ENCODE measurements around the gene FFAR3.

The FFAR3 gene

DNA sequence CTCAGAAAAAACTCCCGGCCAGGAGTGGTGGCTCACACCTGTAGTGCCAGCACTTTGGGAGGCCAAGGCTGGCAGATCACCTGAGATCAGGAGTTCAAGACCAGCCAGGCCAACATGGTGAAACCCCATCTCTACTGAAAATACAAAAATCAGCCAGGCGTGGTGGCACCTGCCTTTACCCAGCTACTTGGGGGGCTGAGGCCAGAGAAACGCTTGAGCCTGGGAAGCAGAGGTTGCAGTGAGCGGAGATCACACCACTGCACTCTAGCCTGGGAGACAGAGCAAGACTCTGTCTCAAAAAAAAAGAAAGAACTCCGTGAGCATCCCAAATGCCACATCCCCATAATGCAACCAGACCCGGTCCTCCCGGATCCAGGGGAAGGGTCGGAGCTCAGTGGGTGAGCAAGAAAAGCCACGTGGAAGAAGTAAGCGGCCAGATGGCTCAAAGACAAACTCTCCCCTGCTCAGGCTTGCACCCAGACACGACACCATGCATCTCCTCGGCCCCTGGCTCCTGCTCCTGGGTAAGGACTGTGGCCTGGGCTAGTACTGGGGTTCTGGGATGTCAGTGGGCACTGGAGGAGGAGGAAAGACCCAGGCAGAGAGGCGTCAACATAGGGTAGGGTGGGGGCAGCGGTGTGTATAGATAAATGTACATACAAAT, 26.6 kb upstream of the FFAR3 start:
- no peak for DNase-seq

GRCh38 chr19:35332817-35333216, 25.4 kb upstream of the FFAR3 start:
- DNase-seq, result no peak

GRCh38 chr19:35334144-35334753, 24.0 kb upstream of the FFAR3 start:
- no peak for DNase-seq

GRCh38 chr19:35336166-35336955, 21.9 kb upstream of the FFAR3 start:
- DNase-seq, result no peak

DNA sequence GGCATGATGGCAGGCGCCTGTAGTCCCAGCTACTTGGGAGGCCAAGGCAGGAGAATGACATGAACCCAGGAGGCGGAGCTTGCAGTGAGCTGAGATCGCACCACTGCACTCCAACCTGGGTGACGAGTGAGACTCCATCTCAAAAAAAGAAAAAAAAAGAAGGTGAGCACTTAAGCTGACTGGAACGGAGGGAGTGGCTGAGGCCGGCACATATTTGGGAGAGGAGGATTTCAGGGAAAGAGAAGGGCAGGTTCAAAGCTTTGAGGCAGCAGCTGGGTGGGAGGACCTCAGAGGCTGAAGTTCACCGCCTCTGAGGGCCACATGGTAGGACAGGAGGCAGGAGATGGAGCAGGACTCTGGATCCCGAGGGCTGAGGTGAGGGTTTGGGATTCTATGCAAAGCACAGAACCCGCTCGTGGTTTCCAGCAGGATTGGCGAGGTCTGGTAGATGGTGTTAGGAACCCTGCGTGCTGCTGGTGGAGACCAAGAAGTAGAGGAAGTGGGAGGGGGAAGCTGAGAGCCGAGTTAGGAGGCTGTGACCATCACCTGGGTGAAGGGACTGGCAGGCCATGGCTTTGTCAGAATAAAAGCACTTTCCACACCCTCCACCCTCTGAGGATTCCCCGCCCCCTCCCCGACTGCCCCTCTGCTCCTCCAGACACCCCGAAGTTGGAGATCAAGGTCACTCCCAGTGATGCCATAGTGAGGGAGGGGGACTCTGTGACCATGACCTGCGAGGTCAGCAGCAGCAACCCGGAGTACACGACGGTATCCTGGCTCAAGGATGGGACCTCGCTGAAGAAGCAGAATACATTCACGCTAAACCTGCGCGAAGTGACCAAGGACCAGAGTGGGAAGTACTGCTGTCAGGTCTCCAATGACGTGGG, 20.9 kb upstream of the FFAR3 start:
- no peak for DNase-seq

GRCh38 chr19:35337984-35338296, 20.3 kb upstream of the FFAR3 start:
- DNase-seq, result no peak

- no peak for DNase-seq
These were observed 17.8 kb upstream of the FFAR3 start for GRCh38 chr19:35340431-35340830.

DNA sequence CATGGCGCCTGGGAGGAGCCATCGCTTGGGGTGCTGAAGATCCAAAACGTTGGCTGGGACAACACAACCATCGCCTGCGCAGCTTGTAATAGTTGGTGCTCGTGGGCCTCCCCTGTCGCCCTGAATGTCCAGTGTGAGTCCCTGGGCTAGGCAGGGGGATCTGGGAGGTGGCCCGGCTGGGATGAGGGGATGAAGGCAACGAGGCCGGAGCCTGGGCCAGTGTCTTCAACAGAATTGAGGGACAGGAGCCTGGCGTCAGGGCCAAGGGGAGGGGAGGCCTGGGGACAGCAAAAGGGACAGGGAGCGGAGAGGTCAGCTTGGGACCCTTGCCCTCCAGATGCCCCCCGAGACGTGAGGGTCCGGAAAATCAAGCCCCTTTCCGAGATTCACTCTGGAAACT, 17.3 kb upstream of the FFAR3 start:
- no peak for DNase-seq

DNA sequence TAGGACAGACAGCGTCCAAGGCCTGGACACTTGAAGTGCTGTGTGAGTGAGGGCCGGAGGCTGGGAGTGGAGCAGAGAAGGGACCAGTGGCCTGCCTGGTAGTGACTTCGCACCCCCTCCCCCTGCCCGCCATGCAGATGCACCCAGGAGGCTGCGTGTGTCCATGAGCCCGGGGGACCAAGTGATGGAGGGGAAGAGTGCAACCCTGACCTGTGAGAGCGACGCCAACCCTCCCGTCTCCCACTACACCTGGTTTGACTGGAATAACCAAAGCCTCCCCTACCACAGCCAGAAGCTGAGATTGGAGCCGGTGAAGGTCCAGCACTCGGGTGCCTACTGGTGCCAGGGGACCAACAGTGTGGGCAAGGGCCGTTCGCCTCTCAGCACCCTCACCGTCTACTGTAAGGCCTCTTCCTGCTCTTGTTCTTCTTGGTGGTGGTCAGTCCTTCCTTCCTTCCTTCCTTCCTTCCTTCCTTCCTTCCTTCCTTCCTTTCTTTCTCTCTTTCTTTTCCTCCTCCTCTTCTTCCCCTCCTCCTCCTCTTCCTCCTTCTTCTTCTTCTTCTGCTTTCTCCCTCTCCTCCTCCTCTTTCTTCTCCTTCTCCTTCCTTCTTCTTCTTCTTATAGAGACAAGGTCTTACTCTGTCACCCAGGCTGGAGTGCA, 16.6 kb upstream of the FFAR3 start:
- no peak for DNase-seq

DNA sequence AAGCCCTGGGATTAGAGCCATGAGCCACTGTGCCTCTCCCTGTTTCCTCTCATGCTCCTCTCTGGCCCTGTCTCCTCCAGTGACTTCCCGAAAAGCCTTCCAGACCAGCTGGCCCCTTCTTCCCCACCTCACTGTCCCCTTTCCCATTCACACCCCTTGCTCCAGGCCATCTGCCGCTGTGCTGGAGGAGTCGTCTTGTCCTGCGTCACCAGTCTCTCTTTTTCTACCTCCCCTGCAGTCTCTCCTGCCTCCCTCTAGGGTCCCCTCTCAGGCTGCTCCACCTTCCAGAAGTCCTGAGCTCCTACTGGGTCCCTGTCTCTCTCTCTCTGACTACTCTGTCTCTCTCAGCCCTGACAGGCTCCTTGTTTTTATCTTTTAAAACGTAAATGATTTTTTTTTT, 15.8 kb upstream of the FFAR3 start:
- no peak for DNase-seq

DNA sequence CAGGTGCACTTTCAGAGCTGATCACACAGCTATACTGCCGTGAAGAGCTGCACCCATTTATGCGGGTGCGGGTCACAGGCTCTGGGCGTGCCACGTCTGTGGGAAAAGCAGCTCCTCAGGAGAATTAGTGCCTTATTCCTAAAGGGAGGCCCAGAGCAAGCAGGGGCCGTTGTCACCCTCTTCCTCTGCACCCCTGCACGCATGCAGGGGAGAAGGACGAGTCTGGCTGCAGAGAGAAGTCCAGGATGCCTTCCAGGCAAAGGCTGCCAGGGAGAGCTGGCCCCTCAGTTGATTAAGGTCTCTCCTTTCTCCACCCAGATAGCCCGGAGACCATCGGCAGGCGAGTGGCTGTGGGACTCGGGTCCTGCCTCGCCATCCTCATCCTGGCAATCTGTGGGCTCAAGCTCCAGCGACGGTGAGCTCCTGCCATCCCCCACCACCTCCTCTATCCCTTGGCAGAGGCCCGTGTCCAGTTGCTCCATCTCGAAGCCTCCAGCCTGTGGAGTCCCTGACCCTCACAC, 13.7 kb upstream of the FFAR3 start:
- DNase-seq, result no peak

DNA sequence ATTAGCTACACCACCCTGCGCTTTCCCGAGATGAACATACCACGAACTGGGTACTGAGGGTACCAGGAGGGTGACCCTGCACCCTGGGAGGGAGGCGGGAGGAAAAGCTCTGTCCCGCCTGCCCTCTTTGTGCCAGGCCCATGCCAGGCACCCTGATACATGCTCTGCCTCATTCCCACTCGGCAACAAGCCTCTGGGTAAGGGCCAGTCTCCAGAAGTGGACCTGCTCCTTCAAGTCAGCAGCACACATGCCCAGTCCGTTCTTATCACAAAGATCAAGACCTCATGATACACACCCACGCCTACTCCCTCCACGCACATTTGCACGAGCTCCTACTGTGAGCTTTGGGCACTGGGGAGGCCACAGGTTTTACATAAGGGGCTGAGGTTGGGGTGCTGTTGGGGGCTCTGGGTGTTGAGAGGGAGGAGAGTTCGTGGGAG, 12.6 kb upstream of the FFAR3 start:
- DNase-seq, result no peak

- peak; percentile 84 for DNase-seq
These were observed 11.8 kb upstream of the FFAR3 start for GRCh38 chr19:35346193-35347052.

- peak; percentile 67 for DNase-seq
These were observed 10.9 kb upstream of the FFAR3 start, which contains the start of gene FFAR1 for GRCh38 chr19:35347171-35347929. TSS of gene FFAR1 (plus strand) at chr19:35347902. CDS start at chr19:35351552, 3,650 bp downstream.

- DNase-seq, result no peak
These were observed 10.3 kb upstream of the FFAR3 start for GRCh38 chr19:35347930-35348298.

- DNase-seq, result no peak
These were observed 9.2 kb upstream of the FFAR3 start for GRCh38 chr19:35348911-35349611.

DNA sequence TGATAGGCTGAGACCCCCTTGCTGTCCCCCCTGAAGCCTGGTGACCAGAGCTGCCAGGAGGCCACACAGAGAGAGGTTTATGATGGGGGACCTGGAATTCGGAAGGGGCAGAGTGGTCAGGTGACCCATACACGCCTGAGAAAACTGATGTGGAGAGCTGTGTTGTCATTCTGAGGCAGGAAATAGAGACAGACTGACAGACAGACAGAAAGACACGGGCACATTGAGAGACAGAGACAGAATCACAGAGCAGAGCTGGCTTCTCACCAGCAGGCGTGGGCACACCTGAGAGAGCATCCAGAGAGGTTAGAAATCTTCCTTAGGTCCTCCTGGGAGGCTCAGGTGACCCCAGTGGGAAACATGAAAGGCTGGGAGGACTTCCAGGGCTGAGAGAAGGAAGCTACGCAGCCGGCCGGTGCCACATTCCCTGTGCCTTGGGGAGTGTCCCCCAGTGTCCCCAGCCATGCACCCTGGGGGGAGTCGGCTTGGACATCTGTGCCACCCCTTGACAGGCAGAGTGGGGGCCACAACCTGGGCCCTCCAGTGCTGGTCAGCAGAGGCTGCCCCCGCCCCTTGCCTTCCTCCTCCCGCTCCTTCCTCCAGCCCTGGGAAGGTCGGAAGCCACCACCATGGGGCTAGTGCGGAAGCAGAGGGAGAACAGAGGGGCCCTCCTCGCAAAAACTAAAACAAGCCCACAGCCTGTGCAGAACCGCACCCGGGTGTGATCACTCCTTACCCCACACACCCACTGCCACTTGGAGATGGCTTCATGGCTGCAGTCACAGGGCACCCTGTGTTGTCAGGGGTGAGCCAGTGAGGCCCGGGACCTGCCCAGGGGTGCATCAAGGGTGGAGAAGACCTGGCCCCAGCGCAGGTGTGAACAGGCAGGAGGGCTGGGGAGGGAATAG, 8.4 kb upstream of the FFAR3 start:
- no peak for DNase-seq

DNA sequence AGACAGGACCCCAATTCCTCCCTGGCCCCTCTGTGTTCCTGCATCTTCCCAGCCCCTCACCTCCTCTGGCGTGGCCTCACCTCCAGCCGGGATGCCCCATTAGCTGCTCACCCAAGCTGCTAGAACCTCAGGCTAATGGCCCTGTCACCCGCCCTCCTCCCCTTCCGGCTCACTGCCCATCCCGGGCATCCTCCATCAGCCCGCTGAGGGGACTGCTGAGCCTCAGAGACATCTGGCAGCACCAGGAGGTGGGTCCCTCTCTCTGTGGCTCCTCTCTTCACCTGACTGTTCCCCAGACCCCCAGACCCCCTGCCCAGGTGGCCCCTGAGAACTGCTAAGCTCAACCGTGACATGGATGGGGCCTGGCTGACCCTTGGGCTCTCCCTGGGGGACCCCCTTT, 7.7 kb upstream of the FFAR3 start:
- DNase-seq, result no peak
